ENCODE measurements around the gene OR2V2.
"Not testable (repeated sequence)": the region's sequence is repeated elsewhere in the genome, so short reads cannot be mapped to it uniquely, and the experiment has no call there.

OR2V2 gene

GRCh38 chr5:181167814-181168488 is 20.6 kb downstream of the OR2V2 start:
- in situ Hi-C loops (cut with MboI; ENCODE audit: low sequenced_read_pairs, unreplicated experiment) = no loop called here
- no peak for DNase-seq (ENCODE audit: low spot score)

GRCh38 chr5:181168595-181169118 is 21.3 kb downstream of the OR2V2 start:
- no peak for DNase-seq (ENCODE audit: low spot score)
- in situ Hi-C loops (cut with MboI; ENCODE audit: low sequenced_read_pairs, unreplicated experiment) = no loop called here
- no peak for TF ChIP-seq CTCF (IDR thresholded peaks at IDR 0.05; ENCODE audit: borderline replicate concordance, control extremely low read depth, extremely low read depth, insufficient read depth, missing control alignments)

More at GRCh38 chr5:181167814-181168488, 20.6 kb downstream of the OR2V2 start:
- peak; percentile 40 for TF ChIP-seq CTCF (IDR thresholded peaks at IDR 0.05; ENCODE audit: borderline replicate concordance, control extremely low read depth, extremely low read depth, insufficient read depth, missing control alignments)

GRCh38 chr5:181169459-181170236 is 22.3 kb downstream of the OR2V2 start:
- DNase-seq (ENCODE audit: low spot score); in situ Hi-C loops (cut with MboI; ENCODE audit: low sequenced_read_pairs, unreplicated experiment): not testable (repeated sequence)

GRCh38 chr5:181170237-181170825 is 22.9 kb downstream of the OR2V2 start:
- in situ Hi-C loops (cut with MboI; ENCODE audit: low sequenced_read_pairs, unreplicated experiment) = no loop called here
- DNase-seq (ENCODE audit: low spot score) = no peak
- TF ChIP-seq CTCF (IDR thresholded peaks at IDR 0.05; ENCODE audit: borderline replicate concordance, control extremely low read depth, extremely low read depth, insufficient read depth, missing control alignments) = no peak

GRCh38 chr5:181170996-181171395 is 23.6 kb downstream of the OR2V2 start:
- DNase-seq (ENCODE audit: low spot score) = no peak
- no peak for TF ChIP-seq CTCF (IDR thresholded peaks at IDR 0.05; ENCODE audit: borderline replicate concordance, control extremely low read depth, extremely low read depth, insufficient read depth, missing control alignments)
- in situ Hi-C loops (cut with MboI; ENCODE audit: low sequenced_read_pairs, unreplicated experiment) = no loop called here

- in situ Hi-C loops (cut with MboI; ENCODE audit: low sequenced_read_pairs, unreplicated experiment) = no loop called here
- TF ChIP-seq CTCF (IDR thresholded peaks at IDR 0.05; ENCODE audit: borderline replicate concordance, control extremely low read depth, extremely low read depth, insufficient read depth, missing control alignments) = no peak
- no peak for DNase-seq (ENCODE audit: low spot score)
Measured at GRCh38 chr5:181171782-181172181, 24.4 kb downstream of the OR2V2 start.
